IPS-15b (cell line): ENCODE measurements around the gene THBS1.

Experiments
- H3K27me3 ChIP-seq: one replicate; pipeline ENCODE4 v1.6.1; 2013; ENCODE audit warnings: low read length; ENCODE audit not compliant: control insufficient read depth, insufficient read depth
- H3K36me3 ChIP-seq: one replicate; pipeline ENCODE4 v1.6.1; 2013; ENCODE audit warnings: low read length; ENCODE audit not compliant: control insufficient read depth, insufficient read depth
- H3K4me1 ChIP-seq: one replicate; pipeline ENCODE4 v1.6.1; 2013; ENCODE audit warnings: mild to moderate bottlenecking, low read length; ENCODE audit not compliant: control insufficient read depth, insufficient read depth
- H3K4me3 ChIP-seq: one replicate; pipeline ENCODE4 v1.5.1; 2013; ENCODE audit warnings: low read depth, low read length
- H3K9ac ChIP-seq: one replicate; pipeline ENCODE4 v1.6.1; 2013; ENCODE audit warnings: low read depth, mild to moderate bottlenecking, low read length
- H3K9me3 ChIP-seq: one replicate; pipeline ENCODE4 v1.6.1; 2013; ENCODE audit warnings: mild to moderate bottlenecking, low read length; ENCODE audit not compliant: control insufficient read depth, insufficient read depth

The THBS1 gene

DNA sequence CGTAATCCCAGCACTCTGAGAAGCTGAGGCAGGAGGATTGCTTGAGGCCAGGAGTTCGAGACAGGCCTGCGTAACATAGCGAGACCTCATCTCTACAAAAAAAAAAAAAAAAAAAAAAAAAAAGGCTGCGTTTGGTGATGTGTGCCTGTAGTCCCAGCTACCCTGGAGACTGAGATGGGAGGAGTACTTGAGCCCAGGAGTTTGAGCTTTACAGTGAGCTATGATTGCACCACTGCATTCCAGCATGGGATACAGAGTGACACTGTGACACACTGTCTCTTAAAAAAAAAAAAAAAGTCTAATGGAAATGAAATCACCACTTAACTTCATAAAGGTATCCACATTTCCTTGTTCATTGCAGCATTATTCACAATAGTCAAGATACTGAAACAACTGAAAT is 65.5 kb downstream of the THBS1 start:
- Histone ChIP-seq H3K27me3 (no peaks in the 10 kb centered on the region), H3K4me3 (no peak overlapping the region), H3K9me3 (no peaks in the 10 kb centered on the region), H3K36me3 (no peaks in the 10 kb centered on the region), H3K4me1 (peaks cover 6% of the 10 kb centered on the region), H3K9ac (no peak overlapping the region)
